ENCODE data around the gene PPIP5K2. TPM values are rescaled to one million over a fixed set of nuclear protein-coding genes. Genes with fewer than 3 reads are reported as not detected.
"Not testable (repeated sequence)": the region's sequence is repeated elsewhere in the genome, so short reads cannot be mapped to it uniquely, and the experiment has no call there.

The PPIP5K2 gene
- polyA plus RNA-seq, 5 donors: 56.9 to 123 (median 98.2) TPM

GRCh38 chr5:103205991-103206700 lies 86.0 kb downstream of the PPIP5K2 start:
- DNase-seq: no peak

- DNase-seq: no peak
These were observed 86.9 kb downstream of the PPIP5K2 start for GRCh38 chr5:103207011-103207410.

GRCh38 chr5:103207653-103208052 lies 87.6 kb downstream of the PPIP5K2 start:
- no peak for DNase-seq

GRCh38 chr5:103208460-103208859 lies 88.4 kb downstream of the PPIP5K2 start:
- DNase-seq: no peak

GRCh38 chr5:103209065-103209464 lies 89.0 kb downstream of the PPIP5K2 start:
- DNase-seq: no peak

GRCh38 chr5:103210952-103211351 lies 90.9 kb downstream of the PPIP5K2 start:
- no peak for DNase-seq

- DNase-seq: no peak
These were observed 91.8 kb downstream of the PPIP5K2 start for GRCh38 chr5:103211576-103212561.

GRCh38 chr5:103216137-103216536 lies 96.0 kb downstream of the PPIP5K2 start:
- DNase-seq: no peak

GRCh38 chr5:103216697-103217096 lies 96.6 kb downstream of the PPIP5K2 start:
- no peak for DNase-seq

GRCh38 chr5:103217101-103217500 lies 97.0 kb downstream of the PPIP5K2 start:
- DNase-seq: no peak

- DNase-seq: no peak
These were observed 98.1 kb downstream of the PPIP5K2 start for GRCh38 chr5:103218164-103218563.

- DNase-seq: not testable (repeated sequence)
These were observed 99.0 kb downstream of the PPIP5K2 start for GRCh38 chr5:103219074-103219473.

GRCh38 chr5:103223031-103223955 lies 103.2 kb downstream of the PPIP5K2 start:
- DNase-seq: no peak

GRCh38 chr5:103224118-103224893 lies 104.2 kb downstream of the PPIP5K2 start:
- peak in 1 of 2 donors; percentile 12 for DNase-seq

- no peak for DNase-seq
These were observed 104.8 kb downstream of the PPIP5K2 start for GRCh38 chr5:103224894-103225246.

- no peak for DNase-seq
These were observed 108.0 kb downstream of the PPIP5K2 start for GRCh38 chr5:103228061-103228460.

- no peak for DNase-seq
These were observed 108.5 kb downstream of the PPIP5K2 start for GRCh38 chr5:103228588-103228987.

- no peak for DNase-seq
These were observed 112.4 kb downstream of the PPIP5K2 start for GRCh38 chr5:103232393-103232999.

GRCh38 chr5:103234239-103234975 lies 114.3 kb downstream of the PPIP5K2 start:
- no peak for DNase-seq

- DNase-seq: no peak
These were observed 115.8 kb downstream of the PPIP5K2 start for GRCh38 chr5:103235891-103236290.

Measured in right lung (tissue), 5 donors.